ENCODE results near the gene ADAMTS14.
"Not testable (repeated sequence)": the region's sequence is repeated elsewhere in the genome, so short reads cannot be mapped to it uniquely, and the experiment has no call there.

ADAMTS14 gene

DNA sequence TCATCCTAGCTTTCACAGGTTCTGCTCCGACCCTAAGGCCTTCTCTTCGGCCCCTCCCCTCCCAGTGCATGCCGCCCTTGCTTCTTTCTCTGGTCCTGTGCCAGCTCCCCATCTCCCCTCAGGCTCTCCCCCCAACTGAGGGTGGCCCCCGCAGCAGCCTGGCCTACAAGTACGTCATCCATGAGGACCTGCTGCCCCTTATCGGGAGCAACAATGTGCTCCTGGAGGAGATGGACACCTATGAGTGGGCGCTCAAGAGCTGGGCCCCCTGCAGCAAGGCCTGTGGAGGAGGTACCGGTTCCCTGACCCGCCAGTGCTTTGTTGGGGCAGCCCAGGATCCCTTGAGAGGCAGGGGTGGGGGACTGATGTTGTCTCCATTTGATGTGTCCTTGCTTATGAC lies 79.0 kb downstream of the ADAMTS14 start:
- no peak for DNase-seq (ENCODE audit: low read depth)

- DNase-seq (ENCODE audit: low read depth): no peak
These were observed 79.7 kb downstream of the ADAMTS14 start for GRCh38 chr10:70751991-70752390.

GRCh38 chr10:70752571-70752970 lies 80.3 kb downstream of the ADAMTS14 start:
- no peak for DNase-seq (ENCODE audit: low read depth)

DNA sequence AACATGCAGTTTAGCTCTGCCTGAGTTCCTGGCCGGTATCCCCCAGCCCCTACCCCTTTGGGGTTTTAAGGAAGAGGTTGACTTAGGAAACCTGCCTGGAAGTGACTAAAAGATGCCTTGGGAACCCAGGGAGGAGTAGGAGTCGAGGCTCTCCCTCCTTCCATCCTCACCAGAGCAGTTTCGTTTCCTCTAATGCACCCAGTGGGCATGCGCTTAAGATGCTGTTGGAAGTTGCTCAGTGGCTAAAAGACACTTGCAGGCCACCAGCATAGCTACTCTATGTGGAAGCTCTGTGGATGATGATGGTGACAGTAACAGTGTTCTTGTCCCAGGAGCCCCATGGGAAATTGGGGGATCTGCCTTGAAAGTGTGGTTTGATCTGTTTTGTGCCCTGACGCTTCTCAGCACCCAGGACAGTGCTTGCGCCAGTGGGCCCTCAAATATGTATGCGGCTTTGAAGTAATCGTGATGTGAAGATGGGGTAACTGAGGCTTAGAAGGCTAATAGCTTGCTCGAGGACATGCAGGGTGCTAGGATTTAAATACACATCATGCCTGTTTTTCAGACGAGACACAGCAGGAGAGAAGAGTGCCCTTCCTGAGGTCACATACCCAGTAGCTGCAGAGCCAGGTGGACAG lies 80.8 kb downstream of the ADAMTS14 start:
- no peak for DNase-seq (ENCODE audit: low read depth)

DNA sequence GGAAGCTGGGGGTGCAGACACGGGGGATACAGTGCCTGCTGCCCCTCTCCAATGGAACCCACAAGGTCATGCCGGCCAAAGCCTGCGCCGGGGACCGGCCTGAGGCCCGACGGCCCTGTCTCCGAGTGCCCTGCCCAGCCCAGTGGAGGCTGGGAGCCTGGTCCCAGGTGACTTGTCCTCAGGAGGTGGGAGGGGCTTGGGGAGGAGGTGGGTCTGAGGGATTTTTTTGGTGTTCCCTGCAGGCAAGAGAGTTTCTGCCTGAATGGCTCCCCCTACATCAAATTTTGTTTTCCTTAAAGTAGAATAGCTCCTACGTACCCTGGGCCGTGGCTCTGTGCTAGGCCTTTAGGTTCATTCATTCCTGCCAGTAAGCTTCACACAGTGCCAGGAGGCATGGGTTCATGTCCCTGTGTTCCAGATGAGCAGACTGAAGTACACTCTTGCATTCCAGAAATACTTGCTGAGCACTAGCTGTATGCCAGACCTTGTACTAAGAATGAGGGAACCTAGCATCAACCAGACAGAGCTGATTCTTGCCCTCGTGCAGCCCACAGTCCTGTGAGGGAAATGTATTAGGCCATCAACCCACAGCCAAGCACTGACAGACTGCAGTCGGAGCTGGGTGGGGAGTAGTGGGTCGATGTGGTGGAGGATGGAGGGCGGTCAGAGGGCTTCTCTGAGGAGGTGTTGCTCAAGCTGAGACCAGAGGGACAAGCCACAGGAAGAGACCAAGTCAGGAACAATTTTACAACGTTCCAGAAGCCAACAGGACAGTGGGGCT lies 81.7 kb downstream of the ADAMTS14 start:
- no peak for DNase-seq (ENCODE audit: low read depth)

DNA sequence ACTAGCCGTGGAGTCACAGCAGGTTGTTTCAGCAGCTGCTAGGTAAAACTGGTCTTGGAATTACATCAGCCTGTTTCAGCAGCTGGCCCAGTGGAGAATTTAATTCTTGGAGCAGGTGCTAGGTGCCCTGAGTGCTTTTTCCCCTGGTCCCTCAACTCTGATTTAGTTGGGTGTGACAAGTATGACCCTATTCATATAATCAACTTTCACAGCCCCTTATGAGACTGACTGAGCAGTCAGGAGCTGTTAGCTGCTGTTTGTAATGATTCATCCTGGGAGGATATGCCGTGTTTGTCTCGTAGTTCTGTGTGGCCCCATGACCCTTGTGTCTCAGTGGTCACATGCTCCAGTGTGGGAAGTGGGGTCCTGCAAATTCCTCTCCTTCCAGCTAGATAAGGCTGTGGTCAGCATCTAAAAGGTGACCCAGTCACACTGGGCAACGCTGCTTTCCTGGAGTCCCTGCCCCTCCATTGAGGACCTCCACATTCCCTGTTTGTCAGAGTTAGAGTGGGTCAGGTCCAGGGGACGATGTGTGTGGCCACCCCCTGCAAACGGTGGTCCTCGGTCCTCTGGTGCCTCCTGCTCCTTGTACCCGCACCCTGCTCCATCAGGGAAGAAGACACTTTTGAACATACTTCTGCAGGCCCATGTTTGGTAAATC lies 84.5 kb downstream of the ADAMTS14 start:
- DNase-seq (ENCODE audit: low read depth): no peak

DNA sequence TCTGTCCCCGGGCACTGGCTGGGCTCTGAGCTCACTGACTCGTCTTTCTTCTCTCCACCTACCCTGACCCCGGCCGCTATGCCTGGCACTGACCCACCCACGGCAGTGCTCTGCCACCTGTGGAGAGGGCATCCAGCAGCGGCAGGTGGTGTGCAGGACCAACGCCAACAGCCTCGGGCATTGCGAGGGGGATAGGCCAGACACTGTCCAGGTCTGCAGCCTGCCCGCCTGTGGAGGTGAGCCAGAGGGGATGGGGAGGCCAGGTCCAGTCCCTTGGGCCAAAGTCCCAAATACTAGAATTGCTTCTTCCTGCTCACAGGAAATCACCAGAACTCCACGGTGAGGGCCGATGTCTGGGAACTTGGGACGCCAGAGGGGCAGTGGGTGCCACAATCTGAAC lies 85.5 kb downstream of the ADAMTS14 start:
- no peak for DNase-seq (ENCODE audit: low read depth)

DNA sequence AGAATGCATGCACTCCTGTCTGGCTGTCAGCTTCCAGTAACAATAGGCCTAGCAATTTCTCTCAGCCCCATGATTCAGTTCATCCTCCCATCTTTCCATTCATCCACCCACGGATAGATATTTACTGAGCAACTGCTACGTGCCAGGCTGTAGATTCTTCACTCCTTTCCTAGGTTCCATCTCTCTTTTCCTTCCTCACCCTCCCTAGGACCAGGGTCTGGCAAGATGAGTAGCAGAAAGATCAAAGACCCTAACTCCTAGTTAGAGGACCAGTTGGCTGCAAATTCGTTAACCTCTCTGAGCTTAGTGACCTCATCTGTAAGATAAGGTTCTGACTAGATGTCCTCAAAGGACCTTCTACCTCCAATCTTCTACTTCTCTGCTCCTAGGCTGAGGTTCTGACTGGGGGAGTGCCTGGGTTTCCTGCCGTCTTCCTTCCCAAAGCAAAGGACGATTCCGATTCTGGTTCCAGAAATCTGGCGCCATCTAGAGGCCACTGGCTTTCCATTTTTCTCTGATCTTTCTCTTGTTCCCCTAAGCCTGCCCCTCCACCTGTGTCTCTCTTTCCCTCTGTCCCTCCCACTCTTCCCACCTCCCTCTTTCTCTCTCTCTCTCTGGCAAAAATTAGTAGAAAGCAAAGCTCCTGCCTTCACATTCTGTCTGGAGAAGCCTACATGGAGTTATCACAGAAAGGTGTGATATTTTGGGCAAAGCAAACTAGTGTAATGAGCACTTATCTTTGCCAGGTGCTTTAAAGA lies 86.6 kb downstream of the ADAMTS14 start:
- DNase-seq (ENCODE audit: low read depth): peak; percentile 64

GRCh38 chr10:70759781-70760180 lies 87.5 kb downstream of the ADAMTS14 start:
- no peak for DNase-seq (ENCODE audit: low read depth)

DNA sequence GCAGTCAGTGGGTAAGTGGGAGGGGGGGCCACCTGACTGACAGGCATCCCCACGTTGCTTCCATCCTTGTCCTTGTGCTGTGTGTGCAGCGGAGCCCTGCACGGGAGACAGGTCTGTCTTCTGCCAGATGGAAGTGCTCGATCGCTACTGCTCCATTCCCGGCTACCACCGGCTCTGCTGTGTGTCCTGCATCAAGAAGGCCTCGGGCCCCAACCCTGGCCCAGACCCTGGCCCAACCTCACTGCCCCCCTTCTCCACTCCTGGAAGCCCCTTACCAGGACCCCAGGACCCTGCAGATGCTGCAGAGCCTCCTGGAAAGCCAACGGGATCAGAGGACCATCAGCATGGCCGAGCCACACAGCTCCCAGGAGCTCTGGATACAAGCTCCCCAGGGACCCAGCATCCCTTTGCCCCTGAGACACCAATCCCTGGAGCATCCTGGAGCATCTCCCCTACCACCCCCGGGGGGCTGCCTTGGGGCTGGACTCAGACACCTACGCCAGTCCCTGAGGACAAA lies 88.0 kb downstream of the ADAMTS14 start:
- DNase-seq (ENCODE audit: low read depth): no peak

DNA sequence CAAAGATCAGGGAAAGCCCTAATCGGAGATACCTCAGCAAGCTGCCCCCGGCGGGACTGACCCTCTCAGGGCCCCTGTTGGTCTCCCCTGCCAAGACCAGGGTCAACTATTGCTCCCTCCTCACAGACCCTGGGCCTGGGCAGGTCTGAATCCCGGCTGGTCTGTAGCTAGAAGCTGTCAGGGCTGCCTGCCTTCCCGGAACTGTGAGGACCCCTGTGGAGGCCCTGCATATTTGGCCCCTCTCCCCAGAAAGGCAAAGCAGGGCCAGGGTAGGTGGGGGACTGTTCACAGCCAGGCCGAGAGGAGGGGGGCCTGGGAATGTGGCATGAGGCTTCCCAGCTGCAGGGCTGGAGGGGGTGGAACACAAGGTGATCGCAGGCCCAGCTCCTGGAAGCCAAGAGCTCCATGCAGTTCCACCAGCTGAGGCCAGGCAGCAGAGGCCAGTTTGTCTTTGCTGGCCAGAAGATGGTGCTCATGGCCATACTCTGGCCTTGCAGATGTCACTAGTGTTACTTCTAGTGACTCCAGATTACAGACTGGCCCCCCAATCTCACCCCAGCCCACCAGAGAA lies 88.8 kb downstream of the ADAMTS14 start:
- DNase-seq (ENCODE audit: low read depth): no peak

GRCh38 chr10:70761727-70762350 lies 89.5 kb downstream of the ADAMTS14 start:
- DNase-seq (ENCODE audit: low read depth): no peak

DNA sequence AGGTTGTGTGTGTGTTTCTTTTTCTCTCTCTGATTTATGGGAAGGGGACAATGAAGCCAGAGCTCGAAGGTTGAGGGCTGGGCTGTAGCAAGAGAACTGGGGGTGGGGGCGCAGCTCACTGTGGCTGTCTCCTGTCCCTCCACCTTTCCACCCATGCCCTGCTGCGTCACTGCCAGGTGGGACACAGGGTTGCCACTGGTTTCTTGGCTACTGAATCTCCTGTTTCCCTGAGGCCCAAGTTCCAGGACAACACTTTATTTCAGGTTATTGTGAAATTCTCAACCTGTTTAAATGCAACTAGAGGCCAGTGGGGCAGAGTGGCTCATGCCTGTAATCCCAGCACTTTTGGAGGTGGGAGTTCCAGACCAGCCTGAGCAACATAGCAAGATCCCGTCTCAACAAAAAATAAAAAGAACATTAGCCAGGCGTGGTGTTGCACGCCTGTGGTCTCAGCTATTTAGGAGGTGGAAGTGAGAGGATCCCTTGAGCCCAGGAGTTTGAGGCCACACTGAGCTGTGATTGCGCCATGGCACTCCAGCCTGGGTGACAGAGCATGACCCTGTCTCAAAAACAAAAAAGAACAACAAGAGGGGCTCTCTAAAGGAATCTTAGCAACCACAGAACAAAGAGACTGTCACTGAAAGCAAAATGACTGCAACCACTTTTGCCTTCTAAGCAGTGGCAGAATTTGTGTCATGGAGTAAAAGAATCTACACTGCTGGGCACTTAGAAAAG lies 90.3 kb downstream of the ADAMTS14 start:
- no peak for DNase-seq (ENCODE audit: low read depth)

- no peak for DNase-seq (ENCODE audit: low read depth)
These were observed 91.3 kb downstream of the ADAMTS14 start for GRCh38 chr10:70763567-70763966.

- DNase-seq (ENCODE audit: low read depth): no peak
These were observed 93.7 kb downstream of the ADAMTS14 start for GRCh38 chr10:70765794-70766594.

DNA sequence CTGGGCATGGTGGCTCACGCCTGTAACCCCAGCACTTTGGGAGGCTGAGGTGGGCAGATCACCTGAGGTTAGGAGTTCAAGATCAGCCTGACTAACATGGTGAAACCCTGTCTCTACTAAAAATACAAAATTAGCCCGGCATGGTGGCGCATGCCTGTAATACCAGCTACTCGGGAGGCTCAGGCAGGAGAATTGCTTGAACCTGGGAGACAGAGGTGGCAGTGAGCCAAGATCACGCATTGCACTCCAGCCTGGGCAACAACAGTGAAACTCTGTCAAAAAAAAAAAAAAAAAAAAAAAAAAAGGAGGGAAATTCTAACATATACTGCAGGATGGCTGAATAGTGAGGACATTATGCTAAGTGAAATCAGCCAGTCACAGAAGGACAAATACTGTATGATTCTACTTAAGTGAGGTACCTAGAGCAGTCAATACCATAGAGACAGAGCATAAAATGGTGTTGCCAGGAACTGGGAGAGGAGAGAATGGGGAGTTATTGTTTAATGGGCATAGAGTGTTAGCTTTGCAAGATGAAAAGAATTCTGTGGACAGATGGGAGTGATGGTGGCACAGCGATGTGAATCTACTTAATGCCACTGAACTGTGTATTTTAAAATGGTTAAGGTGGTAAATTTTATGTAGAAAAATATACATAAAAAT lies 95.8 kb downstream of the ADAMTS14 start:
- not testable (repeated sequence) for DNase-seq (ENCODE audit: low read depth)

- DNase-seq (ENCODE audit: low read depth): no peak
These were observed 96.8 kb downstream of the ADAMTS14 start for GRCh38 chr10:70769121-70769520.

DNA sequence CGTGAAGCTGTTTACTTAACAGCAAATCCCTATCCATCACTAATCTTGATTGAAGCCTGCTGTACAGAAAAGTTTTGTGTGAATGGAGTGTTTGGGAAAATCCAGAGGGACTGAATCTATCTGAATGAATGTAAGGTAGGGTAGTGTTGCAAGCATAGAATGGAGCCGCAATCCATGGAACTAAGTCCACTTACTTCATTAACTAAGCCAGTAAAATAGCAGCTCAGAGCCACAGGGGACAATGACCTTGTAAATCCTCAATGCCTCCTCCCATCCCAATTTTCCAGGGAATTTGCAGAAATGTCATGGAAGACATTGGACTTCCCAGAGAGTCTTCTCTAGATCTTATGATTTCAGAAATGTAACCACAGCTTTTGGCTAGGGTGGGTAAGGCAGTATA lies 97.7 kb downstream of the ADAMTS14 start:
- DNase-seq (ENCODE audit: low read depth): no peak

DNA sequence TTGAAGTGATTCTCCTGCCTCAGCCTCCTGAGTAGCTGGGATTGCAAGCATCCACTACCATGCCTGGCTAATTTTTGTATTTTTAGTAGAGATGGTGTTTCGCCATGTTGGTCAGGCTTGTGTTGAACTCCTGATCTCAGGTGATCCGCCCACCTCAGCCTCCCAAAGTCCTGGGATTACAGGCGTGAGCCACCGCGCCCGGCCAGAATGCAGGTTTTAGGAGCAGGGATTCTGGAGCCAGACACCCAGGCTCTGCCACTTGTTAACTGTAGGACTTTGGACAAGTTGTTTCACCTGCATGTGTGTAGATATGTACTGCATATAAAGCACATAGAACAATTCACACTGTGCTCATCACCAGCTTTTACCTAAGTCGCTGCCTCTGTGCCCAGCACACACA lies 98.2 kb downstream of the ADAMTS14 start:
- DNase-seq (ENCODE audit: low read depth): not testable (repeated sequence)

All from activated T-cell treated with anti-CD3 and anti-CD28 coated beads for 24 hours (primary cell).